GM21528 (cell line): ENCODE measurements around the gene AOC2.
"Not testable (repeated sequence)": the region's sequence is repeated elsewhere in the genome, so short reads cannot be mapped to it uniquely, and the experiment has no call there.

Experiments used
- ATAC-seq: cut with Tn5 transposase; IDR thresholded peaks from one replicate; pipeline ENCODE4 v1.9.1; 2021; ENCODE audit warnings: mild to moderate bottlenecking, moderate library complexity; ENCODE audit not compliant: unreplicated experiment, low FRiP score

AOC2 gene

GRCh38 chr17:42853597-42853967 lies 9.2 kb downstream of the AOC2 start:
- no peak for ATAC-seq

GRCh38 chr17:42853968-42854790 lies 9.8 kb downstream of the AOC2 start:
- ATAC-seq: no peak

- ATAC-seq: no peak
Observed at GRCh38 chr17:42855048-42855596, 10.7 kb downstream of the AOC2 start.

GRCh38 chr17:42856093-42856492 lies 11.7 kb downstream of the AOC2 start:
- not testable (repeated sequence) for ATAC-seq

- not testable (repeated sequence) for ATAC-seq
Observed at GRCh38 chr17:42856516-42856915, 12.1 kb downstream of the AOC2 start.

- ATAC-seq: no peak
Observed at GRCh38 chr17:42857389-42857788, 13.0 kb downstream of the AOC2 start.

- ATAC-seq: no peak
Observed at GRCh38 chr17:42865638-42866094, 21.3 kb downstream of the AOC2 start.

GRCh38 chr17:42866216-42866615 lies 21.8 kb downstream of the AOC2 start:
- no peak for ATAC-seq

GRCh38 chr17:42866631-42867575 lies 22.5 kb downstream of the AOC2 start:
- no peak for ATAC-seq

- not testable (repeated sequence) for ATAC-seq
Observed at GRCh38 chr17:42867694-42868261, 23.4 kb downstream of the AOC2 start.

- ATAC-seq: no peak
Observed at GRCh38 chr17:42868338-42868737, 24.0 kb downstream of the AOC2 start.

- ATAC-seq: no peak
Observed at GRCh38 chr17:42871647-42872046, 27.3 kb downstream of the AOC2 start.

GRCh38 chr17:42872251-42872965 lies 28.0 kb downstream of the AOC2 start:
- no peak for ATAC-seq

- no peak for ATAC-seq
Observed at GRCh38 chr17:42873315-42873714, 28.9 kb downstream of the AOC2 start.

- not testable (repeated sequence) for ATAC-seq
Observed at GRCh38 chr17:42873932-42874695, 29.7 kb downstream of the AOC2 start.

- no peak for ATAC-seq
Observed at GRCh38 chr17:42877037-42877436, 32.7 kb downstream of the AOC2 start.

- ATAC-seq: no peak
Observed at GRCh38 chr17:42878123-42878880, 33.9 kb downstream of the AOC2 start.

- ATAC-seq: no peak
Observed at GRCh38 chr17:42878924-42879595, 34.7 kb downstream of the AOC2 start.
